ENCODE results near the gene TM9SF4.

Gene TM9SF4

GRCh38 chr20:32130352-32130751, 20.8 kb downstream of the TM9SF4 start:
- no peak for FAIRE-seq

GRCh38 chr20:32130965-32131364, 21.5 kb downstream of the TM9SF4 start:
- FAIRE-seq: no peak

GRCh38 chr20:32132911-32133549, 23.5 kb downstream of the TM9SF4 start:
- FAIRE-seq: no peak

- FAIRE-seq: no peak
Measured at GRCh38 chr20:32134026-32134425, 24.5 kb downstream of the TM9SF4 start.

- FAIRE-seq: no peak
Measured at GRCh38 chr20:32135983-32136515, 26.5 kb downstream of the TM9SF4 start.

- FAIRE-seq: no peak
Measured at GRCh38 chr20:32138921-32139320, 29.4 kb downstream of the TM9SF4 start.

GRCh38 chr20:32139947-32140346, 30.4 kb downstream of the TM9SF4 start:
- no peak for FAIRE-seq

GRCh38 chr20:32140603-32141002, 31.1 kb downstream of the TM9SF4 start:
- FAIRE-seq: no peak

GRCh38 chr20:32141465-32141980, 32.0 kb downstream of the TM9SF4 start:
- FAIRE-seq: no peak

- FAIRE-seq: no peak
Measured at GRCh38 chr20:32142088-32142487, 32.6 kb downstream of the TM9SF4 start.

GRCh38 chr20:32142991-32143390, 33.5 kb downstream of the TM9SF4 start:
- no peak for FAIRE-seq

GRCh38 chr20:32144898-32145662, 35.6 kb downstream of the TM9SF4 start:
- FAIRE-seq: no peak

GRCh38 chr20:32149566-32150170, 40.2 kb downstream of the TM9SF4 start:
- FAIRE-seq: no peak

- no peak for FAIRE-seq
Measured at GRCh38 chr20:32150291-32150848, 40.9 kb downstream of the TM9SF4 start.

GRCh38 chr20:32152421-32153155, 43.1 kb downstream of the TM9SF4 start:
- no peak for FAIRE-seq

GRCh38 chr20:32153156-32153665, 43.7 kb downstream of the TM9SF4 start:
- no peak for FAIRE-seq

GRCh38 chr20:32153771-32154170, 44.3 kb downstream of the TM9SF4 start:
- FAIRE-seq: no peak

- FAIRE-seq: no peak
Measured at GRCh38 chr20:32155017-32155981, 45.8 kb downstream of the TM9SF4 start.

- no peak for FAIRE-seq
Measured at GRCh38 chr20:32157611-32158010, 48.1 kb downstream of the TM9SF4 start.

- FAIRE-seq: no peak
Measured at GRCh38 chr20:32158351-32158750, 48.8 kb downstream of the TM9SF4 start.
